GM18909 (cell line): ENCODE measurements around the gene TUBGCP2.
A peak's percentile ranks its signal among the peaks of the same experiment; 100 is the strongest.

Source experiments
- ATAC-seq: cut with Tn5 transposase; IDR thresholded peaks from one replicate; pipeline ENCODE4 v1.9.1; 2021; ENCODE audit warnings: mild to moderate bottlenecking; ENCODE audit not compliant: unreplicated experiment, poor library complexity

TUBGCP2 gene

GRCh38 chr10:133308421-133309099 is at the start of gene TUBGCP2, which contains the start of gene ZNF511:
Gene TUBGCP2 (minus strand): TSS chr10:133308872. CDS start chr10:133302941, 5,931 bp downstream.
Gene ZNF511 (plus strand): TSS chr10:133308914. CDS start chr10:133308944, 30 bp downstream.
- ATAC-seq, result peak; percentile 80

DNA sequence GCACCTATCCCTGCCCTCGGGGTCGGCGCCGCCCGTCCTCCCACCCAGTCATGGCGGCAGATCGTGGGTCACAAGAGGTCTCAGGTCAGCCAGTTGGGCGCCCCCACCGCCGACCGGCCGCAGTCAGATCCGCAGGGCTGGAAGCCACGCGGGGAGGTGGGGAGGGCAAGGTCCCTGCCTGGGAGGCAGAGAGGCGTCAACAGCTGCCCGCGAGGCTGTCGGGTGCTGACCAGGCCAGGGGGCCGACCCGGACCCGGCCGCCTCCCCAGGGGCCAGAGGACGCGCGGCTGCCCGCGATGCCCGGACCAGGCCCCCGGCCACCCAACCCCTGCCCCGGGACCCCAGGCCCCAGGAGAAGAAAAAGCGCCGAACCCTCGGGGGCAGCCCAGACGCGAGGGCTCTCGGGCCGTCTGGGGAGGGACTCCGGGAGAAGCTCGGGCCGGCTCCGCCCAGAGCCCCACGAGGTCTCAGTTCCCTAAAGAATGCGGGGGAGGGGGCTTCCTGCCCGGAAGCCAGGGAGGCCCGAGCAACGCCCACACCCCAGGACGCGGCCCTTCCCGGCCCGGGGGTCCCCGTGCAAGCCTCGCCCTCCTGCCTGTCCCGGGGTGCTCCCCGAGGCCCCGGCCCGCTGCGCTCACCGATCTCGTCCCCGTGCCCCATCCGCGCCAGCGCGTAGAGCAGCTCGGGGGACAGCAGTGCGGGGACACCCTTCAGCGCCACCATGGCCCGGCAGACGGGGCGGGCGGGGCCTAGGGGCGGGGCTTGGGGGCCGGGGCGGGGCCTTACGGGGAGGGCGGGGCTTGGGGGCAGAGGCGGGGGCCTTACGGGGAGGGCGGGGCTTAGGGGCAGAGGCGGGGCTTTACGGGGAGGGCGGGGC is 48.9 kb upstream of the TUBGCP2 start, which contains the start of gene FUOM:
Gene FUOM, minus strand, starts transcription at position 735 of the 877 bp plus-strand sequence. Its CDS starts 12 bp downstream, at position 723.
- ATAC-seq, result peak; percentile 64

GRCh38 chr10:133356549-133357284 is 48.0 kb upstream of the TUBGCP2 start:
- no peak for ATAC-seq

DNA sequence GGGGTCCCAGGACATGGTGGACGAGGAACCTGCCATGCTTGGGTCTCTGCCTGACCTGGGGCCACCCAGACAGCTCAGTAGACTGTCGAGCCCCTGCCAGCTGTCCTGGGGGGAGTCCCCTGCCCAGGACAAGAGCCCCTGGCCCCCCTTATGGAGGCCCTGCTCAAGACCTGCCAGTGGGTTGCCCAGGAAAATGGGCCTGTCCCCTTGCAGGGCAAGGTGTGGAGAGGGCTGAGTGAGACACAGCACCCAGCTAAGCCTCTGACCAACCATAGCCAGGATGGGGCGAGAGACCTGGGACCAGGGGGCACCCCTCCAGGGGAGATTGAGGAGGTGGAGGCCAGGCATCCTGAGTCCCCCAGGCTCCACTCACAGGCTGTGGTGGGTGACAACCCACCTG is 47.3 kb upstream of the TUBGCP2 start:
- no peak for ATAC-seq

DNA sequence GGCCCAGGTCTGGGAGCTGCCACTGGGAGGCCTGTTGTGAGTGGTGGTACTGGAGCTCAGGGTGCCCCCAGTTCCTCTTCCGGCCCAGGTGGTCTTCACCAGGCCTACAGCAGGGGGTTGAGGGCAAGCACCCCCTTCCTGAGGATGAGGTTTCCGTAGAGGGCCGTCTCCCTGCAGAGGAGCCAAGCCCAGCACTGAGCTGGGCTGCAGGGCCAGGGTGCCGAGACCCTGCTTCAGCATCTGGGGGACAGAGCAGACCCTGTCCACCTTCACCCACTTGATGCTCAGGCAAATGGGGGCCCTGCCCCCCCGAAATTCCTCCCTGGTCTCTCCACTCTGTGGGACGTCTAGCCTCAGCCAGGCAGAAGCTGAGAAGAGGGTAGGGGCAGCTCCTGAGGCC is 46.6 kb upstream of the TUBGCP2 start:
- ATAC-seq, result no peak

- no peak for ATAC-seq
Measured at GRCh38 chr10:133354672-133355240, 46.1 kb upstream of the TUBGCP2 start.

DNA sequence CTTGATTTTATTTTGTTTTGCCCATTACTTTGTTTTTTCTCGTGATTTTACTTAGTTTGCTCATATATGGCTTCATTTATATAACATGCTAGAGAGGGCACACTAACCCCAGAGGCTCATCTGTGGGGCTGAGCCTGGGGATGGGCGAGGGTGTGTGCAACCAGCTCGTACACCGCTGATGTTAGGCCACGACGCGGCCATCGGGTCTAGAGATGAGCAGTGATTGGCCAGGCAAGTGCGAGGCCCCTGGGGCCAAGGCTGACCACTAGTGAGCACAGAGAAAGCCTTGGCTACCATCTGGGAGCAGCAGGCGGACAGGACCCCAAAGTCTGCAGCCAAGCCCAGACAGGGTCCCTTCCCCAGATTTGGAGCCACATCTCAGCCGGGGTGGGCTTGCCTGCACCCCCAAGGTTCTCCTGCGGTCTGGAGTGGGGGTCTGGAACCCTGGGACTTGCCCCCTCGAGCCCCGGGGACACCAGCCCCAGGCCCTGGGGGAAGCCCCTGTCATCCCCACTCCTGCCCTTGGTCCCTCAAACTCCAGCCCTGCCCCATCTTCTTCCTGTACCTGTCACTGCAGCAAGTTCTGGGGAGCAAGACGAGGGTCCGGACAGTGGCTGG is 45.4 kb upstream of the TUBGCP2 start:
- no peak for ATAC-seq

- no peak for ATAC-seq
Measured at GRCh38 chr10:133353202-133353959, 44.7 kb upstream of the TUBGCP2 start.

GRCh38 chr10:133351408-133352318 is 43.0 kb upstream of the TUBGCP2 start:
- ATAC-seq, result no peak

- no peak for ATAC-seq
Measured at GRCh38 chr10:133350950-133351329, 42.3 kb upstream of the TUBGCP2 start.

DNA sequence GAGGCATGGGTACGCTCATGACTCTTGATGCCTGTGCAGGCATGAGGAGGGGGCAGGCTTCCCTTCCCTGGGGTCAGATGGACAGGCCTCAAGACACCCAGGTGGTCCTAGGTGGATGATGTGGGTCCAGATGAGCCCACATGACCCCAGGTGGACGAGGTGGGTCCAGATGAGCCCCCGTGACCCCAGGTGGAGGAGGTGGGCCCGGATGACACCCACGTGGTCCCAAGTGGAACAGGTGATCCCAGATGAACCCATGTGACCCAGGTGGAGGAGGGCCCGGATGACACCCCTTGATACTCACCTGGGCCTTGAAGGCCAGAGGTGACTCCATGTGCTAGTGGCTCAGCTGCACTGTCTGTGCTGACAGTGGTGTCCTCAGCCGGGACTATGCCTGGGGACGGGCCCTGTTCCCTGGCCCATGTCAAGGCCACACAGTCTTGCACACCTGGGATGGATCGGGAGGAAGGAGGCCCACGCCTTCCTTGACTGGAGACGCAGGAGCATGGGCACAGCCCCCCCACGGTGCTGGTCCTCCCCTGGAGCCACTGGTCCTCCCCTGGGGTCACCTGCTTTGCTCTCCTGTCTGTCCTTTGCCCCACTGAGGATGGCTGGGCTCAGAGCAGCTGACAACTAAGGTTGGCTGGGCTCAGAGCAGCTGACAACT is 41.7 kb upstream of the TUBGCP2 start:
- no peak for ATAC-seq

- ATAC-seq, result no peak
Measured at GRCh38 chr10:133349577-133350011, 40.9 kb upstream of the TUBGCP2 start.

GRCh38 chr10:133349160-133349568 is 40.5 kb upstream of the TUBGCP2 start:
- ATAC-seq, result no peak

GRCh38 chr10:133347710-133348517 is 39.2 kb upstream of the TUBGCP2 start:
- no peak for ATAC-seq

- no peak for ATAC-seq
Measured at GRCh38 chr10:133346413-133346812, 37.7 kb upstream of the TUBGCP2 start.

GRCh38 chr10:133344236-133344635 is 35.6 kb upstream of the TUBGCP2 start:
- ATAC-seq, result no peak

GRCh38 chr10:133343558-133343957 is 34.9 kb upstream of the TUBGCP2 start:
- no peak for ATAC-seq
